ENCODE measurements around the gene GNPTAB.

GNPTAB gene

DNA sequence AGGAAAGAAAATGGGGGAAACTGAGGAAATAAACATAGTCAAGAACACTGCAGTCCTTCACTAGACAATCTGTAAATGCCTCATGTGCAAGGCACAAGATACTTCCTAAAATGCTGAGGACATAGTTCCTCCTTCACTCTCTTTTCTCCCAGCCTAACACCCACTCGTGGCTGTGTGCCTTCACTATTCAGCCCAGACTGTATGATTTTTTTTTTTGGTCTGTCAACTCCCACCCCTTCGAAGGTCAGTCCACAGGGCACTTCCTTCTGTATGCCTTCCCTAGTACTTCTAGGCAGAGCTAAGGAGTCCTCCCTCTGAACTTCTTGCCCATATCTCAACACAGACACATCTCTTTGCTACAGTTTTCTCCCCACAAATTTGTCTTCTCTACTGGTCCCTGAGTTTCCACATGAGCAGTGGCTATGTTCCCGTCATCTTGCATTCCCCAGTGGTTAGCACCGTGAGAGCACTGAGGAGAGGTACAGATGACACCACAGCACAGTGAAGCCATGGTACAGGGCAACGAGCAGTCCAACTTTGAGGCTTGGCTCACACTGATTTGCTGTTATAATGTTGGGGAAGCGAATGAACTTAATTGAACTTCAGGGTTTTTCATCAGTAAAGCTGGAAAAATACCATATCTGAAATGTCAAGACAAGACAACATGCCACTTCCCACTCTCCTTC is 67.4 kb downstream of the GNPTAB start:
- H4K20me1 ChIP-seq (ENCODE audit: insufficient read depth) = no peaks in the 10 kb centered on the region
- no peaks in the 10 kb centered on the region for H3K27me3 ChIP-seq (ENCODE audit: insufficient read depth, low read depth)
- no peak overlapping the region for H3K4me3 ChIP-seq (IDR thresholded peaks at IDR 0.05; ENCODE audit: insufficient read depth, low read depth, low read length)
- H3K79me2 ChIP-seq (ENCODE audit: insufficient read depth, low read depth) = no peaks in the 10 kb centered on the region
- no peaks in the 10 kb centered on the region for H3K36me3 ChIP-seq (ENCODE audit: insufficient read depth)
- TF ChIP-seq, protein P1, sequence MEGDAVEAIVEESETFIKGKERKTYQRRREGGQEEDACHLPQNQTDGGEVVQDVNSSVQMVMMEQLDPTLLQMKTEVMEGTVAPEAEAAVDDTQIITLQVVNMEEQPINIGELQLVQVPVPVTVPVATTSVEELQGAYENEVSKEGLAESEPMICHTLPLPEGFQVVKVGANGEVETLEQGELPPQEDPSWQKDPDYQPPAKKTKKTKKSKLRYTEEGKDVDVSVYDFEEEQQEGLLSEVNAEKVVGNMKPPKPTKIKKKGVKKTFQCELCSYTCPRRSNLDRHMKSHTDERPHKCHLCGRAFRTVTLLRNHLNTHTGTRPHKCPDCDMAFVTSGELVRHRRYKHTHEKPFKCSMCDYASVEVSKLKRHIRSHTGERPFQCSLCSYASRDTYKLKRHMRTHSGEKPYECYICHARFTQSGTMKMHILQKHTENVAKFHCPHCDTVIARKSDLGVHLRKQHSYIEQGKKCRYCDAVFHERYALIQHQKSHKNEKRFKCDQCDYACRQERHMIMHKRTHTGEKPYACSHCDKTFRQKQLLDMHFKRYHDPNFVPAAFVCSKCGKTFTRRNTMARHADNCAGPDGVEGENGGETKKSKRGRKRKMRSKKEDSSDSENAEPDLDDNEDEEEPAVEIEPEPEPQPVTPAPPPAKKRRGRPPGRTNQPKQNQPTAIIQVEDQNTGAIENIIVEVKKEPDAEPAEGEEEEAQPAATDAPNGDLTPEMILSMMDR (conservative IDR thresholded peaks at IDR 0.05; ENCODE audit: low read depth, low read length) = no peak
- H3K9ac ChIP-seq = no peak overlapping the region
- H3K27ac ChIP-seq = no peak overlapping the region
- H2AFZ ChIP-seq (ENCODE audit: low read depth) = no peak overlapping the region
- H3K4me2 ChIP-seq = no peak overlapping the region
- peaks cover 9% of the 10 kb centered on the region for H3K4me1 ChIP-seq (ENCODE audit: low read depth, poor library complexity, severe bottlenecking)

DNA sequence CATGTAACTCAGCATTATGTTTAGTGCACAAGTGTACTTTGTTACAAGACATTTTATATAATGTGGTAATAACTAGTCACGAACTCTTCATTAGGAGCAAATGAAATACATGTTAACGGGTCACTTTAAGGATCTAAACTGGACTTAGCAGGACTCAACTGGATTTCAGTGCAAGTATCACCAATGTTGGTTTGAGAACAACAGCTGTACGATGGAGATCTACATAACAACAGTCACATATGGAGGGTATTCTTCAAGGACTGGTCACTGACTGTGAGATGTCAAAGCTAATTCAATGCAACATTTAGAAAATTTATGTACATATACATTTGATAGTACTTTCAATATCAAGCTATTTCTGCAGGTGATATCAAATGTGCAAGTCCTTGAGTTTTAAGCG is 69.0 kb downstream of the GNPTAB start:
- TF ChIP-seq, protein P1 (conservative IDR thresholded peaks at IDR 0.05; ENCODE audit: low read depth, low read length) = no peak
- H2AFZ ChIP-seq (ENCODE audit: low read depth) = no peak overlapping the region

DNA sequence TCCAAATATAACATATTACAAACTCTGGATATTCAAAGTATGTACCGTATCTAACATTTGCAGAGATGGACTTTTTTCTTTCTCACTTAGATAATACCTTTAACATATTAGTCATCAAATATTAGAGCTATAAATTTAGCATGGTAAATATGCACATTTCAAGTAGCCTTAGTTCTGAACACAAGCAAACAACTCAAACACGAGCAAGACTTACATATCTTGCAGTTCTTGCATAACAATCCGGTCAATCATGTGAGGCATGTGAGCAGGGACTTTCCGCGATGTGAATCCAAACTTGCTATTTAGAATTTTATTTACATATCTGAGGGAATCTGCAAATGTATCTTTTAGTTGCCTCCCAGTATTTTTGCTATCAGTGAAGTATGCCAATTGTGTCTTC is 69.4 kb downstream of the GNPTAB start:
- Histone ChIP-seq H2AFZ (ENCODE audit: low read depth) (no peak overlapping the region), H3K9ac (no peak overlapping the region), H3K36me3 (ENCODE audit: insufficient read depth) (no peaks in the 10 kb centered on the region), H3K79me2 (ENCODE audit: insufficient read depth, low read depth) (no peaks in the 10 kb centered on the region), H4K20me1 (ENCODE audit: insufficient read depth) (no peaks in the 10 kb centered on the region), H3K27me3 (ENCODE audit: insufficient read depth, low read depth) (no peaks in the 10 kb centered on the region), H3K27ac (no peak overlapping the region), H3K4me1 (ENCODE audit: low read depth, poor library complexity, severe bottlenecking) (peaks cover 9% of the 10 kb centered on the region), H3K4me2 (no peak overlapping the region), H3K4me3 (IDR thresholded peaks at IDR 0.05; ENCODE audit: insufficient read depth, low read depth, low read length) (no peak overlapping the region)
- TF ChIP-seq, protein P1 (conservative IDR thresholded peaks at IDR 0.05; ENCODE audit: low read depth, low read length) = no peak

More for the DNA sequence above, 69.0 kb downstream of the GNPTAB start:
- Histone ChIP-seq H3K4me2 (no peak overlapping the region), H3K9ac (no peak overlapping the region), H3K36me3 (ENCODE audit: insufficient read depth) (no peaks in the 10 kb centered on the region), H3K27me3 (ENCODE audit: insufficient read depth, low read depth) (no peaks in the 10 kb centered on the region), H3K4me3 (IDR thresholded peaks at IDR 0.05; ENCODE audit: insufficient read depth, low read depth, low read length) (no peak overlapping the region), H3K27ac (no peak overlapping the region), H4K20me1 (ENCODE audit: insufficient read depth) (no peaks in the 10 kb centered on the region), H3K79me2 (ENCODE audit: insufficient read depth, low read depth) (no peaks in the 10 kb centered on the region), H3K4me1 (ENCODE audit: low read depth, poor library complexity, severe bottlenecking) (peaks cover 9% of the 10 kb centered on the region)

DNA sequence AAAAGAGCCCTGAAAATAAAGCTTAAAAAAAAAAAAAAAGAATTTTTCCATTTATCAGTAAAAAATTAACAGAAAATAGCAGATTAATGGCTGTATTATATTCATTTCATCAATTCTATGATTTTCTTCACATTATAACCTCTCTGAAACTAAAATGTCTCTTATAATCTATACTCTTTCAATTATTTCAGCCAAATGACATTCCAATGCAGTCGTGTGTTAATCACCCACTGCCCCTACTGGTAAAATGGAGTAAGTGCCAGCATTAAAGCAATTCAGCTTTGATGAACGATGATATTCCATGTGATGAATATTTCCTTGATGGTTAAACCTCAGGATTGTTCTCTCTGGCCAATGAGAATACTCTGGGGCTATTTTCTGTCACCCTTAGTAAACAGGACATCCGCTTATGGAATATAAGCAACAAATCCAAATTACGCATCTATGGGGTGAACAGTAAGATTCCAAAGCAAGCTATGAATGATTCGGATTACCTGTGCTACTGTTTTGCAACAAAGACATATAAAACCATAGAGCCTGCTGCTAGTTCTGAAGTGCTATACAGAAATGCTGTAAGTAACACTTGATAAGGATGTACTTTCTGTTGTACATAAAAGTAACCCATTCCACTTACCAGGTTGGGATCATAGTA is 71.2 kb downstream of the GNPTAB start:
- H3K9ac ChIP-seq = no peak overlapping the region
- peaks cover 9% of the 10 kb centered on the region for H3K4me1 ChIP-seq (ENCODE audit: low read depth, poor library complexity, severe bottlenecking)
- H2AFZ ChIP-seq (ENCODE audit: low read depth) = no peak overlapping the region
- no peaks in the 10 kb centered on the region for H4K20me1 ChIP-seq (ENCODE audit: insufficient read depth)
- no peaks in the 10 kb centered on the region for H3K79me2 ChIP-seq (ENCODE audit: insufficient read depth, low read depth)
- H3K27ac ChIP-seq = no peak overlapping the region
- no peak overlapping the region for H3K4me3 ChIP-seq (IDR thresholded peaks at IDR 0.05; ENCODE audit: insufficient read depth, low read depth, low read length)
- H3K36me3 ChIP-seq (ENCODE audit: insufficient read depth) = no peaks in the 10 kb centered on the region
- TF ChIP-seq, protein P1 (conservative IDR thresholded peaks at IDR 0.05; ENCODE audit: low read depth, low read length) = peak; percentile 70
- H3K4me2 ChIP-seq = no peak overlapping the region
- no peaks in the 10 kb centered on the region for H3K27me3 ChIP-seq (ENCODE audit: insufficient read depth, low read depth)

Measured in KMS-11 (cell line).